Measurements from ENCODE around the gene PHF21A.

Gene PHF21A

DNA sequence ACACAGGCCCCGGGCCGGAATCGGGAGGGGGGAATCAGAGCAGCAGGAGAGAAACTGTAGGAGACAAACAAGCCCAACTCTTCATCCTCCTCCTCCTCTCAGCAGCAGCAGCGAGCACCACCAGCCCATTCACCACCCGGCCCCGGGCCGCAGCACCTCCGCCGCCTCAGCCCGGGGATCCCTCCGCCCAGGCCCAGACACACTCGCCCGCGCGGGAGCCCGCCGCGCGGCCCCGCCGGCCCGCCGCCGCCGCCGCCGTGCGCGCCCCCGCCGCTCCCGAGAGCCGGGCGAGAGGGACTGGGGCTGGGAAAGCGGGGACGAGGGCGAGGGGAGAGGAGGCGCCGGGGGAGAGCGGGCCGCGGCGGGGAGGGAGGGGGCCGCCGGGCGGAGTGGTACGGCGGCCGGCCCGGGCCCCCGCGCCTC is at the start of gene PHF21A:
Gene PHF21A, minus strand, starts transcription at position 154 of the 423 bp plus-strand sequence. CDS start 37,235 bp downstream, outside the sequence.
- peaks cover 13% of the 10 kb centered on the region; the same call in 1 of the 2 replicates for H3K4me1 ChIP-seq (ENCODE audit: control insufficient read depth, insufficient read depth, low read length)
- no peaks in the 10 kb centered on the region for H3K27me3 ChIP-seq (ENCODE audit: control insufficient read depth, insufficient read depth, low read length)
- peak within 1 kb of the TSS; percentile 90 for H3K4me3 ChIP-seq (ENCODE audit: low read depth, low read length)
- H3K27ac ChIP-seq (ENCODE audit: low read depth, low read length), result peak within 1 kb of the TSS; percentile 52; the same call in 1 of the 2 replicates
- no peaks in the 10 kb centered on the region for H3K36me3 ChIP-seq (ENCODE audit: control insufficient read depth, insufficient read depth, low read length)
- H3K9me3 ChIP-seq (ENCODE audit: control insufficient read depth, insufficient read depth, low read depth, low read length), result no peaks in the 10 kb centered on the region
- peak within 1 kb of the TSS; percentile 63 for H3K9ac ChIP-seq (ENCODE audit: low read length)

DNA sequence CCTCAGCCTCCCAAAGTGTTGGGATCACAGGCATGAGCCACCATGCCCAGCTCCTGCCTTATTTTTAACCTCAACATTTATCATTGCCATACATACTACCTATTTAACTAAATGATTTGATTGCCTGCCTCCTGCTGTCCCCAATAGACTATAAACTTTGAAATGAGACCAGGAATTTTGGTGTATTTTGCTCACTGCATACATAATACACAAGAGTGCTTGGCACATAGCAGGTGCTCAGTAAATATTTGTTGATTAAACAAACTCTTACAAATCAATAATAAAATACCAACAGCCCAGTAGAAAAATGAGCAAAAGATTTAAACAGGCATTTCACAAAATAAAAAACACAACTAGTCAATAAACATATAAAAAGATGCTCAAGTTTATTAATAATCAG is 49.5 kb upstream of the PHF21A start:
- no peak overlapping the region for H3K9ac ChIP-seq (ENCODE audit: low read length)
- H3K4me3 ChIP-seq (ENCODE audit: low read depth, low read length), result no peak overlapping the region
- H3K9me3 ChIP-seq (ENCODE audit: control insufficient read depth, insufficient read depth, low read depth, low read length), result no peaks in the 10 kb centered on the region
- H3K4me1 ChIP-seq (ENCODE audit: control insufficient read depth, insufficient read depth, low read length), result no peaks in the 10 kb centered on the region
- H3K36me3 ChIP-seq (ENCODE audit: control insufficient read depth, insufficient read depth, low read length), result no peaks in the 10 kb centered on the region
- no peaks in the 10 kb centered on the region for H3K27me3 ChIP-seq (ENCODE audit: control insufficient read depth, insufficient read depth, low read length)
- H3K27ac ChIP-seq (ENCODE audit: low read depth, low read length), result no peak overlapping the region

DNA sequence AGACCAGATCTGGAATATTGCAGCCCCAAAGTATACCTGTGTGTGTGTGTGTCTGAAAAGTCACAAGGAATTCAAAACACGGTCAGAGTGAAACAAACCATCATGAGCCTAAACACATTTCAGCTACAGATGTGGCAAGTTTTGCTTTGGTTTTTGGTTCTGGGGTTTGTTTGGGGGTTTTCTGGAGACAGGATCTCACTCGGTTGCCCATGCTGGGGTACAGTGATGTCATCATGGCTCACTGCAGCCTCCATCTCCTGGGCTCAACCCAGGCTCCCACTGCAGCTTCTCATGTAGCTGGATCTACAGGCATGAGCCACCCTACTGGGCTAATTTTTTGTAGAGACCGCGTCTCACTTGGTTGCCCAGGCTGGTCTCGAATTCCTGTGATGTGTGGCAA is 41.4 kb upstream of the PHF21A start:
- Histone ChIP-seq H3K9ac (ENCODE audit: low read length) (no peak overlapping the region), H3K4me3 (ENCODE audit: low read depth, low read length) (no peak overlapping the region), H3K9me3 (ENCODE audit: control insufficient read depth, insufficient read depth, low read depth, low read length) (no peaks in the 10 kb centered on the region), H3K27me3 (ENCODE audit: control insufficient read depth, insufficient read depth, low read length) (no peaks in the 10 kb centered on the region), H3K4me1 (ENCODE audit: control insufficient read depth, insufficient read depth, low read length) (peaks cover 3% of the 10 kb centered on the region; the same call in 1 of the 2 replicates), H3K36me3 (ENCODE audit: control insufficient read depth, insufficient read depth, low read length) (no peaks in the 10 kb centered on the region), H3K27ac (ENCODE audit: low read depth, low read length) (no peak overlapping the region)

GRCh38 chr11:46161201-46161600 is 39.9 kb upstream of the PHF21A start:
- Histone ChIP-seq H3K4me3 (ENCODE audit: low read depth, low read length) (no peak overlapping the region), H3K36me3 (ENCODE audit: control insufficient read depth, insufficient read depth, low read length) (no peaks in the 10 kb centered on the region), H3K9ac (ENCODE audit: low read length) (no peak overlapping the region), H3K27me3 (ENCODE audit: control insufficient read depth, insufficient read depth, low read length) (no peaks in the 10 kb centered on the region), H3K9me3 (ENCODE audit: control insufficient read depth, insufficient read depth, low read depth, low read length) (no peaks in the 10 kb centered on the region), H3K27ac (ENCODE audit: low read depth, low read length) (no peak overlapping the region), H3K4me1 (ENCODE audit: control insufficient read depth, insufficient read depth, low read length) (peaks cover 3% of the 10 kb centered on the region; the same call in 1 of the 2 replicates)

DNA sequence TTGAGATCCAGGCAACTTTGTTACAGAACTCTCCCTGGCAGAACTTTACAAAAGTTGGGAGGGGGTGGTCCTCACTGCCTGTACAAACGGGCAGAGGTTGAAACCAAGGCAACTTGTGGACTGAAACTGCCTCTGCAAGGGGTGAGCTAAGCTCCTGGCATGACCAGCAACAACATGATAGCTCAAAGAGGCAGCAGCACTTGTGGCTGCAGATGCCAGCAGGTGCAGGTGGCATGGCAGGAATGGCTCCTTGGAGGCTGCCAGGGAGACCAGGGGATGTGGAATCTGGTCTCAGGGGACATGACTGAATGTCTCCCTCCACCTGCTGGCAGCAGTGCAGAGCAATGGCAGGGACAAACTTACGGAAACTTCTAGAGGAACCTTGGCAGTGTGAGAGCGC is 38.8 kb upstream of the PHF21A start:
- Histone ChIP-seq H3K4me1 (ENCODE audit: control insufficient read depth, insufficient read depth, low read length) (peaks cover 3% of the 10 kb centered on the region; the same call in 1 of the 2 replicates), H3K27me3 (ENCODE audit: control insufficient read depth, insufficient read depth, low read length) (no peaks in the 10 kb centered on the region), H3K36me3 (ENCODE audit: control insufficient read depth, insufficient read depth, low read length) (no peaks in the 10 kb centered on the region), H3K9ac (ENCODE audit: low read length) (no peak overlapping the region), H3K4me3 (ENCODE audit: low read depth, low read length) (no peak overlapping the region), H3K9me3 (ENCODE audit: control insufficient read depth, insufficient read depth, low read depth, low read length) (no peaks in the 10 kb centered on the region), H3K27ac (ENCODE audit: low read depth, low read length) (no peak overlapping the region)

- Histone ChIP-seq H3K36me3 (ENCODE audit: control insufficient read depth, insufficient read depth, low read length) (no peaks in the 10 kb centered on the region), H3K27me3 (ENCODE audit: control insufficient read depth, insufficient read depth, low read length) (no peaks in the 10 kb centered on the region), H3K4me1 (ENCODE audit: control insufficient read depth, insufficient read depth, low read length) (peaks cover 3% of the 10 kb centered on the region; the same call in 1 of the 2 replicates), H3K9ac (ENCODE audit: low read length) (no peak overlapping the region), H3K27ac (ENCODE audit: low read depth, low read length) (no peak overlapping the region), H3K9me3 (ENCODE audit: control insufficient read depth, insufficient read depth, low read depth, low read length) (no peaks in the 10 kb centered on the region), H3K4me3 (ENCODE audit: low read depth, low read length) (no peak overlapping the region)
These were observed 38.4 kb upstream of the PHF21A start for GRCh38 chr11:46159680-46160079.

GRCh38 chr11:46149826-46150225 is 28.6 kb upstream of the PHF21A start:
- Histone ChIP-seq H3K4me1 (ENCODE audit: control insufficient read depth, insufficient read depth, low read length) (peaks cover 10% of the 10 kb centered on the region), H3K27ac (ENCODE audit: low read depth, low read length) (no peak overlapping the region), H3K9me3 (ENCODE audit: control insufficient read depth, insufficient read depth, low read depth, low read length) (no peaks in the 10 kb centered on the region), H3K4me3 (ENCODE audit: low read depth, low read length) (no peak overlapping the region), H3K36me3 (ENCODE audit: control insufficient read depth, insufficient read depth, low read length) (no peaks in the 10 kb centered on the region), H3K27me3 (ENCODE audit: control insufficient read depth, insufficient read depth, low read length) (no peaks in the 10 kb centered on the region), H3K9ac (ENCODE audit: low read length) (no peak overlapping the region)

DNA sequence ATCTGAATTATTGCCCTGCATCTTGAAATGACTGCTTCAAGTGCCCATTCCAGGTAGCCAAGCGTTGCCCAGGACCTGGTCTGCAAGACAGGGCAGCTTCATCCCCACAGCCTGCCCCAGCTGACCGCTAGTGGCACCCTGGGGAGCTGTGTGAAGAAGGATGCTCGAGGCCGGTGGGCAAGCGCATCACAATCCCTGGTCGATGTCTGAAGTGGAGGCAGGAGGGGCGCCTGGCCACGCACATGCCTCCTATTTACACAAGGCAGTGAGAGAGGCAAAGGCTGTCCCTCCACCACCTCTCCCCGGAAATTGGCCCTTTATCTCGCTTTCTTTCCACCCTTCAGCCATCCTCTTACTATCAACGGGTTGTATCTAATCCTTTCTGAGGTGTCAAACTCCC is 28.1 kb upstream of the PHF21A start:
- no peak overlapping the region for H3K9ac ChIP-seq (ENCODE audit: low read length)
- no peak overlapping the region for H3K4me3 ChIP-seq (ENCODE audit: low read depth, low read length)
- no peaks in the 10 kb centered on the region for H3K36me3 ChIP-seq (ENCODE audit: control insufficient read depth, insufficient read depth, low read length)
- H3K27ac ChIP-seq (ENCODE audit: low read depth, low read length), result no peak overlapping the region
- H3K9me3 ChIP-seq (ENCODE audit: control insufficient read depth, insufficient read depth, low read depth, low read length), result no peaks in the 10 kb centered on the region
- peaks cover 10% of the 10 kb centered on the region for H3K4me1 ChIP-seq (ENCODE audit: control insufficient read depth, insufficient read depth, low read length)
- H3K27me3 ChIP-seq (ENCODE audit: control insufficient read depth, insufficient read depth, low read length), result no peaks in the 10 kb centered on the region

GRCh38 chr11:46144741-46145140 is 23.5 kb upstream of the PHF21A start:
- no peak overlapping the region for H3K9ac ChIP-seq (ENCODE audit: low read length)
- H3K4me1 ChIP-seq (ENCODE audit: control insufficient read depth, insufficient read depth, low read length), result peaks cover 6% of the 10 kb centered on the region

DNA sequence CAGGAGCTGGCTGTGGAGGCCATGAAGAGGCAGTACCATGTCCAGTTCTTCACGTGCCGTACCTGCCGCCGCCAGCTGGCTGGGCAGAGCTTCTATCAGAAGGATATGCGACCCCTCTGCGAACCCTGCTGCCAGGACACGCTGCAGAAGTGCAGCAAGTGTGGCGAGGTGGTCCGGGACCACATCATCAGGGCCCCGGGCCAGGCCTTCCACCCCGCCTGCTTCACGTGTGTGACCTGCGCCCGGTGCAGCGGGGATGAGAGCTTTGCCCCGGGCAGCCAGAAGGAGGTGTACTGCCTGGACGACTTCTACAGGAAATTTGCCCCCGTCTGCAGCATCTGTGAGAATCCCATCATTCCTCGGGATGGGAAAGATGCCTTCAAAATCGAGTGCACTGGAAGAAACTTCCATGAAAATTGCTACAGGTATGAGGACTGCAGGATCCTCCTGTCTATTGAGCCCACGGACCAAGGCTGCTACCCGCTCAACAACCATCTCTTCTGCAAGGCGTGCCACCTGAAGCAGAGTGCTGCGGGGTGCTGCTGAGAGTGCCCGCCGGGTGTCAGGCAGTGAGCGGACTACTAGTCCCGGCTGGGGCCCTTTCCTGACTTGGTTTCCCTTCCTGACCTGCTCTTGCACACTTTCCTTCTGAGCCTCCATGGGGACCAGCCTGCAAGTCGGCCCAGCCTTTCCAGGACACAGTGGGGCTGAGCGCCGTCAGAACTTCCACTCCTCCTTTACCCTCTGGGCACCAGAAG is 22.0 kb upstream of the PHF21A start:
- no peaks in the 10 kb centered on the region for H3K9me3 ChIP-seq (ENCODE audit: control insufficient read depth, insufficient read depth, low read depth, low read length)
- no peak overlapping the region for H3K4me3 ChIP-seq (ENCODE audit: low read depth, low read length)
- no peaks in the 10 kb centered on the region for H3K4me1 ChIP-seq (ENCODE audit: control insufficient read depth, insufficient read depth, low read length)

More at GRCh38 chr11:46144741-46145140, 23.5 kb upstream of the PHF21A start:
- H3K4me3 ChIP-seq (ENCODE audit: low read depth, low read length), result no peak overlapping the region
- H3K36me3 ChIP-seq (ENCODE audit: control insufficient read depth, insufficient read depth, low read length), result no peaks in the 10 kb centered on the region
- H3K27me3 ChIP-seq (ENCODE audit: control insufficient read depth, insufficient read depth, low read length), result no peaks in the 10 kb centered on the region
- no peak overlapping the region for H3K27ac ChIP-seq (ENCODE audit: low read depth, low read length)
- H3K9me3 ChIP-seq (ENCODE audit: control insufficient read depth, insufficient read depth, low read depth, low read length), result no peaks in the 10 kb centered on the region

DNA sequence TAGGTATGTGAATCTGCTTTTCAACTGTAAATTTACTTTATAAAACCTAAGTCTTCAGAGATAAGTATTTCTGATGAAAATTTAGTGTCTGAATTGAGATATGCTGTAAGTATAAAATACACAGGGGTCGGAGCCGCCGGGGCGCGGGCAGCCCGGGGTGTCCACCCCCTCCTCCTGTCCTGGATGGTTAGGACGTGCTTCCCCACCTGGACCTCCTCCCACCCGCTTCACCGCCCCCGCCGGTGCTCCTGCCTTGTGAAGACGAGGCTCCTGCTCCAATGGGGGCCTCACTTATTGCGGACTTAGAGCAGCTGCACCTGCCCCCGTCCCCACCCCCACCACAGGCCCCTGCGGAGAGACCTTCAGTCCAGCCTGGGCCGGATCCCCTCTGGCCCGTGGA is 21.3 kb upstream of the PHF21A start:
- H3K9ac ChIP-seq (ENCODE audit: low read length), result no peak overlapping the region
- no peaks in the 10 kb centered on the region for H3K27me3 ChIP-seq (ENCODE audit: control insufficient read depth, insufficient read depth, low read length)
- no peaks in the 10 kb centered on the region for H3K4me1 ChIP-seq (ENCODE audit: control insufficient read depth, insufficient read depth, low read length)
- no peak overlapping the region for H3K4me3 ChIP-seq (ENCODE audit: low read depth, low read length)
- H3K36me3 ChIP-seq (ENCODE audit: control insufficient read depth, insufficient read depth, low read length), result no peaks in the 10 kb centered on the region
- no peak overlapping the region for H3K27ac ChIP-seq (ENCODE audit: low read depth, low read length)
- no peaks in the 10 kb centered on the region for H3K9me3 ChIP-seq (ENCODE audit: control insufficient read depth, insufficient read depth, low read depth, low read length)

More for the DNA sequence above, 22.0 kb upstream of the PHF21A start:
- Histone ChIP-seq H3K27ac (ENCODE audit: low read depth, low read length) (no peak overlapping the region), H3K9ac (ENCODE audit: low read length) (no peak overlapping the region), H3K36me3 (ENCODE audit: control insufficient read depth, insufficient read depth, low read length) (no peaks in the 10 kb centered on the region), H3K27me3 (ENCODE audit: control insufficient read depth, insufficient read depth, low read length) (no peaks in the 10 kb centered on the region)
